ENCODE measurements around the gene DDX54.

The DDX54 gene

DNA sequence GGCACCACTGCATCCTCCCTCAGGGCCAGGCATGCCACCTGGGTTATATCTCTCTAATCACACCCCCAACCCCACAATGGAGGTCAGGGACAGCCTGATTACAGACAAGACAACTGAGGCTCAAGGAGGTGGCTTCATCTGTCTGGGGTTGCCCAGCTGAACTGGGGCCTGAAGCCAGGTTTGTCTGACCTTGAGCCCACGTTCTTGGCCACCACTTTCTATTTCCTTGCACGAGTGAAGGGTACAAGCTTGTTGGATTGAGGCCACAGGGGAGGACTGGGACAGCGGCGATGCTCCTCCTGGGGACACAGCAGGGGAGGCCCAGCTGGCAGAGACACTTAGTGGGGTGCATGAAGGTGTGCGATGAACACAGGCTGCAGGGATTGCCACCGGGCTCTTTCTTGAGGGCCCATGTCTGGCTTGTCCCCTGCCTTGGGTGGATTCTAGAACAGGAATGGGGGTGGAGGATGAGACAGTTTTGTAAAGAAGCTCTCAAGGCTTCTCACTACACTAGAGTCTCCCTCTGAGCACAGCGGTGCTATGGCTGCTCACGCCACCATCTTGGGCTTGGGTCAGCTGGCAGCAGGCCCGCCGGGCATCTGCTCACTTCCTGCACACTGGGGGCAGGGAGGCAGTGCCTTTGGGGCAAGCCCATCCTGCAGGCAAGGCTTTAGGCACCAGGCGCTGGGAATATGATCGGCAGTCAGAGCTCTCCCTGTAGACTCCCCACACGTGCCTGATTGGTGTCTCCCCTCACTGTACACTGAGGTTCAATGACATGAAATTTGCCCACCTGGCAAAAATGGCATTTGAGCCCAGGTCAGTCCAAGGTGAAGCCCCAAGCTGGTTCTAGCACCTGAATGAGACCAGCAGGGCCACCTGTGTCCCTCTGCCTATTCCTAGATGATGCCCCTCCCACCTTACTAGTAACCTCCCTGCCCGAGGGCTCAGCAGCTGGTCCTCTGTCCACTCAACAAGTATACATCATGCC lies 16.2 kb upstream of the DDX54 start:
- H3K27ac ChIP-seq = no peak overlapping the region
- TF ChIP-seq, protein P1, sequence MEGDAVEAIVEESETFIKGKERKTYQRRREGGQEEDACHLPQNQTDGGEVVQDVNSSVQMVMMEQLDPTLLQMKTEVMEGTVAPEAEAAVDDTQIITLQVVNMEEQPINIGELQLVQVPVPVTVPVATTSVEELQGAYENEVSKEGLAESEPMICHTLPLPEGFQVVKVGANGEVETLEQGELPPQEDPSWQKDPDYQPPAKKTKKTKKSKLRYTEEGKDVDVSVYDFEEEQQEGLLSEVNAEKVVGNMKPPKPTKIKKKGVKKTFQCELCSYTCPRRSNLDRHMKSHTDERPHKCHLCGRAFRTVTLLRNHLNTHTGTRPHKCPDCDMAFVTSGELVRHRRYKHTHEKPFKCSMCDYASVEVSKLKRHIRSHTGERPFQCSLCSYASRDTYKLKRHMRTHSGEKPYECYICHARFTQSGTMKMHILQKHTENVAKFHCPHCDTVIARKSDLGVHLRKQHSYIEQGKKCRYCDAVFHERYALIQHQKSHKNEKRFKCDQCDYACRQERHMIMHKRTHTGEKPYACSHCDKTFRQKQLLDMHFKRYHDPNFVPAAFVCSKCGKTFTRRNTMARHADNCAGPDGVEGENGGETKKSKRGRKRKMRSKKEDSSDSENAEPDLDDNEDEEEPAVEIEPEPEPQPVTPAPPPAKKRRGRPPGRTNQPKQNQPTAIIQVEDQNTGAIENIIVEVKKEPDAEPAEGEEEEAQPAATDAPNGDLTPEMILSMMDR (conservative IDR thresholded peaks at IDR 0.05) = no peak

DNA sequence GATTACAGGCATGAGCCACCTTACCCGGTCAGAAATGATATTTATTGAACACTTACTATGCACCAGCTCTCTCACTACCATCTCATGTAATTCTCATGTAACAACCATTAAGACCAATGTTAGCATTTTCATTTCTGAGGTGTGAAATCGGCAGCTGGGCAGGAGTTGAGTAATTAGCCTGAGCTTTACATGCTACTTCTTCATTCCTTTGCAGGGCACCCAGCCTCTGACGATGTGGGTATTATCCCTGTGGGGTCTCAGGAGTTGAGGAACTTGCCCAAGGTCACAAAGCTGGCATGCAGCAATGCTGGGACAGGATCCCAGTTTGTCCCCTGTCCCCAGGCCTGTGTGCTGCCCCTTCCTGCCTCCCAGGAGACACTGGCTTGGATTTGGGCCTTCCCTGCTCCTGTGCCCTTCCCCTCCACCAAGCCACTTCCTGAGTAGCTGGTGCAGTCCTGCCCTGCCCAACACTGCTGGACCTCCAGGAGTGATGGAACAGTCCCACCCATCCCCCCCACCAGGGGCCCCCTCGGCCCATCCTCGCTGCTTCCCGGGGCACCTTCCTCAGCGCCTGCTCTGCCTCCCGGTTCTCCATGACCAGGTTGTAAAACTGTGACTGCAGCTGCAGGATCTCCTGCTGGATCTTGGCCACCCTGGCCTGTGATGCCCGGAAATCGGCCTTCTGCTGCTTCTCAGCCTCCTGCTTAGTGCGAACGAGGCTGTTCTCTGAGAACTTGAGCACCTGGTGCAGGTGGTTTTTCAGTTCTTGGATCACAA lies 14.9 kb upstream of the DDX54 start:
- H3K27ac ChIP-seq = no peak overlapping the region
- TF ChIP-seq, protein P1 (conservative IDR thresholded peaks at IDR 0.05) = no peak

DNA sequence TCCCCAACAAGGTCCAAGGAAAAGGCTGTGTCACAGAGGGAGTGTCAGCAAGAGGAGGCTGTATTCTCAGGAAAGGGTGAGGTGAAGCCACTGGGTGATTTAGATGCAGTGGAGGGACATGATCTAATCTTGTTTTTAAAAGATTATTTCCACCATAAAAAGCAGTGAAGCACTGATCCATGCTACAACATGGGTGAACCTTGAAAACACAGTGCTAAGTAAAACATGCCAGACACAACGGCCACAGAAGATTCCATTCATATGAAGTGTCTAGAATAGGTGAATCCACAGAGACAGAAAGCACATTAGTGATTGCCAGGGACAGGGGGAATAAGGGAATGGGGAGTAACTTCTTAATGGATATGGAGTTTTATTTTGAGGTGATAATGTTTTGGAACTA lies 13.0 kb upstream of the DDX54 start:
- H3K27ac ChIP-seq = no peak overlapping the region

DNA sequence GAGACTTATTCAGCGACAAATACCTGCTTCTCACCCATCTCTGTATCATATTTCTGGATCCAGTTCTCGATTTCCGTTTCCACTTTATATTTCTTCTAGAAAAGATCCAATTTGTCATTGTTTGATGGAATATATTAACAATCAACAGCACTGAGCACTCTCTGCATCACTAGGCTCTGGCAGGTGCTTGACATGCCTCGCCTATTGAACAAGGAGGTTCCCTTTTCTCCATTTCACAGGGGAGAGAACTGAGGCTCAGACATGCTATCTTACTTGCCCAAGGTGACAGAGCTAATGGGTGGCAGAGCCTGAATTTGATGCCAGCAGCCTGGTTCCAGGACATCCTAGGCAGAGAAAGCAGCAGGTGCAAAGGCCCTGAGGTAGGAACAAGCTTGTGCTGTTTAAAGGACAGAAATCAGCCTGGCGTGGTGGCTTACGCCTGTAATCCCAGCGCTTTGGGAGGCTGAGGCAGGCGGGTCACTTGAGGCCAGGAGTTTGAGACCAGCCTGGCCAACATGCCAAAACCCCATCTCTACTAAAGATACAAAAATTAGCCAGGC lies 12.3 kb upstream of the DDX54 start:
- no peak overlapping the region for H3K27ac ChIP-seq
- TF ChIP-seq, protein P1 (conservative IDR thresholded peaks at IDR 0.05) = no peak

More for the DNA sequence above, 13.0 kb upstream of the DDX54 start:
- TF ChIP-seq, protein P1 (conservative IDR thresholded peaks at IDR 0.05) = no peak

DNA sequence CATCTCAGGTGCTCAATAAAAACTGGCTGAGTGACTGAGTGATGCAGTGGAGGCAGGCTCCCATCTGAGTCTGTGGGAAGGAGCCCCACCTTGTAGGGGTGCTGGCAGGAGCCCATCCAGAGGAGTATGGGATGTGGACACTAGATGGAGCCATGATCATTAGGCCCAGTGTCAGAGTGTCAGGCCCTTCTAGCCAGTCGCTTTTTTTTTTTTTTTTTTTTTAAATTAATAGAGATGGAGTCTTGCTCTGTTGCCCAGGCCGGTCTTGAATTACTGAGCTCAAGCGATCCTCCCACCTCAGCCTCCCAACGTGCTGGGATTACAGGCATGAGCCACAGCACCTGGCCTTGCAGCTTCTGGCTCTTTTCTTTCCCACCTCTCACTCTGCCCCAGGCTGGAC lies 11.7 kb upstream of the DDX54 start:
- TF ChIP-seq, protein P1 (conservative IDR thresholded peaks at IDR 0.05) = peak; percentile 93
- H3K27ac ChIP-seq = no peak overlapping the region

DNA sequence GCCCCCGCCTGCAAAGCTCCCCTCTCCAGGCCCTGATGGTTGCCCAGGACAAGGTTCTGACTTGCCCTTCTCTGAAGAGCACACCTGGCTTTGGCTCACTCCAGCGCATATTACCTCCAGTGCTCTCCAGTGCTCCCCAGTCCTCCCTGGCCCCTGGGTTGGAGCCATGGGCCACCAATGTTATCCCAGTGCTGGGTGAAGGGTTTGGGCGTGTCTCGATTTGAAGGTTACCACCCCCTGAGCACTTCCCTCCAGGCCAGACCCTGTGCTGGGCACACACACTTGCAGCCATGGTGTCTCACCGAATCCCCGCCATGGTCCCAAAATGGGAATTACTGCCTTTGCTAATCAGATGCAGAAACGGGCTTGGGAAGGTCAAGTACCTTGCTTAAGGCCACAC lies 11.3 kb upstream of the DDX54 start:
- TF ChIP-seq, protein P1 (conservative IDR thresholded peaks at IDR 0.05) = no peak
- H3K27ac ChIP-seq = no peak overlapping the region

DNA sequence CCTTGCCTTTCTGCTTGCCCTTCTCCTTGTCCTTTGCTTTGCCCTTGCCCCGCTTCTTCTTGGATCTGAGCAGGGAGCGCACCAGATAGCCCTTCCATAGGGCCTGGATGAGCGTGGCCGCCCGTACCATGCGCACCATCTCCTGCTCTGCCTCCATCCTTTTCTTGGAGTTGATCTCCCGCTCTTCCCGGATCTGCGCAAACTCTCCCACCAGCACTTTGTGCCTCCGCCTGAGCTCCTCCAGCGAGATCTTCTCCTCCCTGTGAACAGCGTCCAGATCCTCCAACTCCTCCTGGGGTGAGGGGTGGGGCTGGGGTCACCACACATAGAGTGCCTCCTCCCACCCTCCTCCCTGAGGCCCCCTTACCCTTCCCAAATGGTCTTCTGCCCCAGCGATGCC lies 10.3 kb upstream of the DDX54 start:
- no peak overlapping the region for H3K27ac ChIP-seq
- TF ChIP-seq, protein P1 (conservative IDR thresholded peaks at IDR 0.05) = no peak

Measured in VCaP (cell line).